Measurements from ENCODE around the gene MED8.

The MED8 gene

GRCh38 chr1:43358121-43358745 is 31.4 kb downstream of the MED8 start:
- Histone ChIP-seq H3K4me3 (replicated peaks; ENCODE audit: insufficient read depth, low read length) (peak overlapping the region; percentile 92), H3K27me3 (ENCODE audit: insufficient read depth, poor library complexity, severe bottlenecking) (no peaks in the 10 kb centered on the region), H3K27ac (replicated peaks) (peak overlapping the region; percentile 91)
- DNase-seq (ENCODE audit: low read depth in 1 of 2, low spot score in 1 of 2) = peak in 1 of 2 experiments; percentile 68
- no peak for TF ChIP-seq GABPA (IDR thresholded peaks at IDR 0.05; ENCODE audit: low read depth)
- TF ChIP-seq POLR2AphosphoS5 (IDR thresholded peaks at IDR 0.05; ENCODE audit: low read depth) = no peak
- TF ChIP-seq REST (IDR thresholded peaks at IDR 0.05; ENCODE audit: insufficient replicate concordance, low read depth) = peak; percentile 9
- TF ChIP-seq SPI1 (IDR thresholded peaks at IDR 0.05; ENCODE audit: borderline replicate concordance, low read depth) = no peak
- TF ChIP-seq CTCF (IDR thresholded peaks at IDR 0.05; ENCODE audit: insufficient read depth, low read length) = peak; percentile 41

GRCh38 chr1:43357251-43357650 is 32.3 kb downstream of the MED8 start:
- TF ChIP-seq REST (IDR thresholded peaks at IDR 0.05; ENCODE audit: insufficient replicate concordance, low read depth) (no peak), GABPA (IDR thresholded peaks at IDR 0.05; ENCODE audit: low read depth) (no peak), POLR2AphosphoS5 (IDR thresholded peaks at IDR 0.05; ENCODE audit: low read depth) (no peak), SPI1 (IDR thresholded peaks at IDR 0.05; ENCODE audit: borderline replicate concordance, low read depth) (no peak), CTCF (IDR thresholded peaks at IDR 0.05; ENCODE audit: insufficient read depth, low read length) (no peak)
- Histone ChIP-seq H3K4me3 (replicated peaks; ENCODE audit: insufficient read depth, low read length) (no peak overlapping the region), H3K27me3 (ENCODE audit: insufficient read depth, poor library complexity, severe bottlenecking) (no peaks in the 10 kb centered on the region), H3K27ac (replicated peaks) (no peak overlapping the region)
- no peak for DNase-seq (ENCODE audit: low read depth in 1 of 2, low spot score in 1 of 2)

- Histone ChIP-seq H3K27ac (replicated peaks) (no peak overlapping the region), H3K27me3 (ENCODE audit: insufficient read depth, poor library complexity, severe bottlenecking) (no peaks in the 10 kb centered on the region), H3K4me3 (replicated peaks; ENCODE audit: insufficient read depth, low read length) (no peak overlapping the region)
- TF ChIP-seq GABPA (IDR thresholded peaks at IDR 0.05; ENCODE audit: low read depth) = no peak
- TF ChIP-seq SPI1 (IDR thresholded peaks at IDR 0.05; ENCODE audit: borderline replicate concordance, low read depth) = no peak
- TF ChIP-seq REST (IDR thresholded peaks at IDR 0.05; ENCODE audit: insufficient replicate concordance, low read depth) = no peak
- TF ChIP-seq POLR2AphosphoS5 (IDR thresholded peaks at IDR 0.05; ENCODE audit: low read depth) = no peak
- no peak for TF ChIP-seq CTCF (IDR thresholded peaks at IDR 0.05; ENCODE audit: insufficient read depth, low read length)
- DNase-seq (ENCODE audit: low read depth in 1 of 2, low spot score in 1 of 2) = no peak
Observed at GRCh38 chr1:43354936-43355335, 34.7 kb downstream of the MED8 start.
